Endothelial cell (in vitro differentiated cells): ENCODE results near the gene D2HGDH. TPM values are rescaled to one million over a fixed set of nuclear protein-coding genes. Genes with fewer than 3 reads are reported as not detected.

Experiments
- DNase-seq: peaks from one replicate; pipeline ENCODE4 v3.0.0; 2021; ENCODE audit warnings: low spot score
- H3K27ac Mint-ChIP-seq: one replicate; pipeline ENCODE4 v1.8.0; 2021; ENCODE audit warnings: mixed read lengths, inconsistent platforms; ENCODE audit not compliant: unreplicated experiment
- H3K27me3 Mint-ChIP-seq: one replicate; pipeline ENCODE4 v1.8.0; 2021; ENCODE audit warnings: mild to moderate bottlenecking, moderate library complexity, mixed read lengths, inconsistent platforms; ENCODE audit not compliant: unreplicated experiment
- H3K36me3 Mint-ChIP-seq: one replicate; pipeline ENCODE4 v1.8.0; 2021; ENCODE audit warnings: mild to moderate bottlenecking, low read depth, mixed read lengths, inconsistent platforms; ENCODE audit not compliant: unreplicated experiment
- H3K4me1 Mint-ChIP-seq: one replicate; pipeline ENCODE4 v1.8.0; 2021; ENCODE audit warnings: mild to moderate bottlenecking, mixed read lengths, inconsistent platforms; ENCODE audit not compliant: unreplicated experiment
- H3K4me3 Mint-ChIP-seq: one replicate; pipeline ENCODE4 v1.8.0; 2021; ENCODE audit warnings: mild to moderate bottlenecking, mixed read lengths, inconsistent platforms; ENCODE audit not compliant: unreplicated experiment
- H3K9me3 Mint-ChIP-seq: one replicate; pipeline ENCODE4 v1.8.0; 2021; ENCODE audit warnings: mixed read lengths, inconsistent platforms; ENCODE audit not compliant: unreplicated experiment
- CTCF ChIP-seq: fragments of 200-600 bp; sonication (generic); IDR thresholded peaks from one replicate; pipeline ENCODE4 v1.5.0; 2021; ENCODE audit warnings: antibody characterized with exemption; ENCODE audit not compliant: unreplicated experiment
- long read RNA-seq: library from polyadenylated mRNA; unstranded; transcript quantifications from one replicate; pipeline ENCODE4 v2.0.0, GENCODE V29; 2020; ENCODE audit not compliant: unreplicated experiment
- total RNA-seq: library from RNA; stranded (reverse); fragmentation: NEBNext Ultra II Directional; extraction: Animal tissue kit (Norgen Biotek cat#: 25700); gene quantifications from one replicate; pipeline ENCODE4 v1.2.1, GENCODE V29; 2021; ENCODE audit not compliant: unreplicated experiment

Gene D2HGDH
- total RNA-seq: 11.4 TPM
- long read RNA-seq, partial matches to known transcripts: 3 of 6 reads
- long read RNA-seq, other reads (novel, unspliced or antisense): 1 of 6 reads

- no peak for TF ChIP-seq CTCF
- peak within 1 kb of the TSS; percentile 86 for H3K4me3 Mint-ChIP-seq
- peaks cover 12% of the 10 kb centered on the region for H3K27me3 Mint-ChIP-seq
- H3K36me3 Mint-ChIP-seq: peaks cover 4% of the 10 kb centered on the region
- H3K9me3 Mint-ChIP-seq: no peaks in the 10 kb centered on the region
- peak; percentile 97 for DNase-seq
- H3K27ac Mint-ChIP-seq: no peak within 1 kb of the TSS
- peaks cover 8% of the 10 kb centered on the region for H3K4me1 Mint-ChIP-seq
These were observed at the start of gene D2HGDH for GRCh38 chr2:241734467-241735208. D2HGDH (plus strand) TSS chr2:241734630; CDS start chr2:241735225, 595 bp downstream.

DNA sequence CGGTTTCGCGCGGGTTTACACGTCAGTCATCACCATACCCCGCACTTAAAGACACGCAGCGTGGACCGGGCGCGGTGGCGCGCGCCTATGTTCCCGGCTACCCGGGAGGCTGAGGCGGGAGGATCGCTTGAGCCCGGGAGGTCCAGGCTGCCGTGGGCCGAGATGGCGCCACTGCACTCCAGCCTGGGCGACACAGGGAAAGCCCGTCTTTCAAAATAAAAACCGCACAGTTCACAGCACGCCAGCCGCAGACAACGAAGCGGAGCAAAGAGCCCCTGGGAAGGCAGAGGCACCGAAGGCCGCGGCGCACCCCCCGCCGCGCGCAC is 48.1 kb upstream of the D2HGDH start:
- DNase-seq: no peak
- Mint-ChIP-seq H3K36me3 (no peaks in the 10 kb centered on the region), H3K4me3 (peak overlapping the region; percentile 93), H3K27ac (peak overlapping the region; percentile 74), H3K4me1 (peaks cover 14% of the 10 kb centered on the region), H3K9me3 (no peaks in the 10 kb centered on the region), H3K27me3 (peaks cover 4% of the 10 kb centered on the region)
- TF ChIP-seq CTCF: no peak

DNA sequence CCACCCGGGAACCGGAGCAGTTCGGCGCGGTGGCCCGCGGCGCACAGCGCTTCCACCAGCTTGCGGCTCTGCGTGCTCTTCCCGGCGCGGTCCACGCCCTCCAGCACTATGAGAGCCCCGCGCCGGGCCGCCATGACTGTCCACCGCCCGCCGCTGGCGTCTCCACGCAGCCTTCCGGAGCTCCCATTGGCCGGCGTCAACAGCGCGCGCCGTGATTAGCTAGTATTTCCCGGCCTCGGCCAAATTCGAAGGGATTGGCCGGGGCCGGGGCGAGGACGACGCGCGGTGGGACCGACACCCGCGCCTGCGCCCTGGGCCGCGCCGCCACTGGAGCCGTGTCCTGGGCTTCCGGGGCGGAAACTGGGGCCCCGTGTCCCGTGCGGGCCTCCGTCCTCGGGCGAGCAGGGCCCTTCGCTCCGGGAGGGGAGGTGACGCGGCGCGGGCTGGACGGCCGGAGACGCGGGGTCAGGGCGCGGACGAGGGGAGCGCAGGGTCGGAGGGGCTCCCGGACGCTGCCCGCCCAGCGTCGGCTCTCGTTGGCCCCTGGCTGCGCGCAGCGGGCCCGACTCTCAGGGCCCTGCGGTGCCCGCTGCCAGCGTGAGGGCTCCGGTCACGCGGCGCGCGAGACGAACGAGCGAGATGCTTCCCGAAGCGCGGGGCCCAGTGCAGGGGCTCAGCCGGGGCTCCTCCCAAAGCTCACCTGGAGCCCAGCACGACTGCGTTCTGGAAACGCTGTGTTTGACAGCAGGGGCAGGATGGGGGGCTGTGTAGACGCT is 47.6 kb upstream of the D2HGDH start, which contains the start of gene DTYMK:
TSS of gene DTYMK (minus strand) at position 166 of the 776 bp plus-strand sequence. CDS start at position 134, 32 bp downstream.
- Mint-ChIP-seq H3K4me1 (peaks cover 14% of the 10 kb centered on the region), H3K9me3 (no peaks in the 10 kb centered on the region), H3K4me3 (peak within 1 kb of the TSS; percentile 96), H3K27me3 (peaks cover 4% of the 10 kb centered on the region), H3K27ac (peak within 1 kb of the TSS; percentile 82), H3K36me3 (no peaks in the 10 kb centered on the region)
- TF ChIP-seq CTCF: no peak
- DNase-seq: peak; percentile 98

- no peak for DNase-seq
- Mint-ChIP-seq H3K27me3 (peaks cover 4% of the 10 kb centered on the region), H3K36me3 (no peaks in the 10 kb centered on the region), H3K4me3 (peak overlapping the region; percentile 47), H3K4me1 (peaks cover 14% of the 10 kb centered on the region), H3K27ac (no peak overlapping the region), H3K9me3 (no peaks in the 10 kb centered on the region)
- TF ChIP-seq CTCF: no peak
These were observed 45.1 kb upstream of the D2HGDH start for GRCh38 chr2:241689306-241689705.
